ENCODE measurements around the gene IFITM1.
"Not testable (repeated sequence)": the region's sequence is repeated elsewhere in the genome, so short reads cannot be mapped to it uniquely, and the experiment has no call there.

The IFITM1 gene

DNA sequence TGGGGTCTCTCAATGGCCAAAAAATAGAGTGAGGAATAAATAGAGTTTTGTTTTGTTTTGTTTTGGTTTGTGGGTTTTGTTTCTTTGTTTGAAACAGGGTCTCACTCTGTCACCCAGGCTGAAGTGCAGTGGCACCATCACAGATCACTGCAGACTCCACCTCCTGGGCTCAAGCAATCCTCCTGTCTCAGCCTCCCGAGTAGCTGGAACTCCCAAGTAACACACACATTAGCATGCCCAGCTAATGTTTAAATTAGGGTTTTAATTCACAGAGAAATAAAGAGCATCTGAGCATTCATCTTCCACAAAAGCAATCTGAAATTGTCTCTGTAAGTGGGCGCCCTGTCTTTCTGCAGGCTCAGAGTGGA is 16.0 kb downstream of the IFITM1 start:
- no peak for DNase-seq
- Histone ChIP-seq H3K36me3 (ENCODE audit: control insufficient read depth, insufficient read depth, low read length) (no peaks in the 10 kb centered on the region), H3K4me3 (ENCODE audit: insufficient read depth, low read depth, low read length, poor library complexity, severe bottlenecking) (no peak overlapping the region), H3K4me1 (ENCODE audit: control insufficient read depth, insufficient read depth, low read length, poor library complexity, severe bottlenecking) (peaks cover 32% of the 10 kb centered on the region), H3K9me3 (ENCODE audit: control insufficient read depth, low read length) (no peaks in the 10 kb centered on the region), H3K27ac (ENCODE audit: insufficient read depth, low read length, poor library complexity, severe bottlenecking) (peak overlapping the region; percentile 3), H3K27me3 (replicated peaks; ENCODE audit: control insufficient read depth, insufficient read depth, low read length, poor library complexity, severe bottlenecking) (no peaks in the 10 kb centered on the region)

DNA sequence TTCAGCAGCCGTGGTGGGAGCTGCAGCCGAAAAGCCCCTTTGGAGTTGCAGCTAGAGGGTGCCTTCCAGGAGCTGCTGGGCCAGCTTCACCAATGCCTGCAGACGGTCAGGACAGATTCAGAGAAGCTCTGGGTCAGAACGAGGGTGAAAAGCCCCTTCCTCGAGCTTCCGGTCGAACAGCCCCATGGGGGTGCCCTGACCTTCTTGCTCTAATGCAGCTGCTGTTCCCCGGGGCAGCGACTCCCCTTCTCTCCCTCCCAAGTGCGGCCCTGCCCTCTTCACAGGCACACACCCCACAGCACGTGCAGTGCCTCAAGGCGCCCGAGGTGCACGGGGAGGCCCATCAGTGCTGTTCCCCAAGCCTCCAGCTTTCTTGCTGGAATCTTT is 16.5 kb downstream of the IFITM1 start:
- DNase-seq, result no peak
- no peaks in the 10 kb centered on the region for H3K27me3 ChIP-seq (replicated peaks; ENCODE audit: control insufficient read depth, insufficient read depth, low read length, poor library complexity, severe bottlenecking)
- H3K36me3 ChIP-seq (ENCODE audit: control insufficient read depth, insufficient read depth, low read length), result no peaks in the 10 kb centered on the region
- H3K4me1 ChIP-seq (ENCODE audit: control insufficient read depth, insufficient read depth, low read length, poor library complexity, severe bottlenecking), result peaks cover 32% of the 10 kb centered on the region
- no peak overlapping the region for H3K4me3 ChIP-seq (ENCODE audit: insufficient read depth, low read depth, low read length, poor library complexity, severe bottlenecking)
- no peak overlapping the region for H3K27ac ChIP-seq (ENCODE audit: insufficient read depth, low read length, poor library complexity, severe bottlenecking)
- no peaks in the 10 kb centered on the region for H3K9me3 ChIP-seq (ENCODE audit: control insufficient read depth, low read length)

DNA sequence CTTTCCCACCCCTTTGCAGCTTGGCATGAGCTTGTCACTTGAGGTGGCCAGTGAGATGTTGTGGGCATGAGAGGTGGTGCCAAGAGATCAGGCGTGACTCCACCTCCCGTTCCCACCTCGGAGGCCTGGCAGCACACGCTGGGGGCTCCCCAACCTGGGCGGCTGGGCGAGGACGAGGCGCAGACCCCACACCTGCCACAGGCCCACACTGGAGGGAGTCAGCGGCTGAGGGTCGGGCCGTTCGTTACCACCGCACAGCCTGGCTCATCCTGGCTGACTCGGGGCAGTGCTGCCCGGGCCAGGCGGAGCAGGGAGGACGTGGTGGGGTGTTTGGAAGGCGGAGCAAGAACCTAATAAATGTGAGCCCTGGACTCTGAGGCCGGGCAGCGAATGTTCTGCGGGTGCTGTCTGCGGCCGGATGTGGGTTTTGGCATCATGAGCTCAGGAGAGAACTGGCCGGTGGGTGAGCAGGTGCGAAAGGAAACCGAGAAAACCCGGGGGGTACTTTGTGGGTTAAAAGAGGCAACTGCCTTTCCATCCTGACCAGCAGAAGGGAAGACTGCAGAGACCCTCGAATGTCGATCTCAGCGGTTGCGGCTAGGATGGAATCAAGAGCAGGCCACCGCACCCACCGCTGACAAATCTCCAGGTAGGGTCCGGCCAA is 17.0 kb downstream of the IFITM1 start:
- Histone ChIP-seq H3K27me3 (replicated peaks; ENCODE audit: control insufficient read depth, insufficient read depth, low read length, poor library complexity, severe bottlenecking) (no peaks in the 10 kb centered on the region), H3K36me3 (ENCODE audit: control insufficient read depth, insufficient read depth, low read length) (no peaks in the 10 kb centered on the region), H3K4me1 (ENCODE audit: control insufficient read depth, insufficient read depth, low read length, poor library complexity, severe bottlenecking) (peaks cover 30% of the 10 kb centered on the region), H3K9me3 (ENCODE audit: control insufficient read depth, low read length) (no peaks in the 10 kb centered on the region), H3K4me3 (ENCODE audit: insufficient read depth, low read depth, low read length, poor library complexity, severe bottlenecking) (no peak overlapping the region), H3K27ac (ENCODE audit: insufficient read depth, low read length, poor library complexity, severe bottlenecking) (no peak overlapping the region)
- no peak for DNase-seq

DNA sequence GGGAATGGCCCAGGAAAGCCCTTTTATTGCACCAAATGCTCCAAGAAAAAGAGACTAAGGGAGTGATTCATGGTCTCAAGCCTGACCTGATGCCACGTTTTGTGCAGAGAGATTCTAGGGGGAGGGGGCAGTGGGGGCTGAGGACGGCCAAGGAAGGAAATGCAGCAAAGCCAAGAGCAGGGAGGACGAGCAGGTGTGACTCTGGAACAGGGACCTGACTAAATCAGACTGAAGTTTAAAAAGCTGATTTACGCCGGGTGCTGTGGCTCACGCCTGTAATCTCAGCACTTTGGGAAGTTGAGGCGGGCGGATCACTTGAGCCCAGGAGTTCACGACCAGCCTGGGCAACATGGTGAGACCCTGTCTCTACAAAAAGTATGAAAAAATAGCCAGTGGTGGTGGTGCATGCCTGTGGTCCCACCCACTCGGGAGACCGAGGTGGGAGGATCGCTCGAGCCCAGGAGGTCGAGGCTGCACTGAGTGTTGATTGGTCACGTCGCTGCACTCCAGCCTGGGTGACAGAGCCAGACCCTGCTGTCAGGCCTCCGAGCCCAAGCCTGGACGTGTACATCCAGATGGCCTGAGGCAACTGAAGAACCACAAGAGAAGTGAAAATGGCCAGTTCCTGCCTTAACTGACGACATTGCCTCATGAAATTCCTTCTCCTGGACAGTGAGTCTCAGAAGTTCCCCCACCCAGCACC is 17.7 kb downstream of the IFITM1 start:
- Histone ChIP-seq H3K27me3 (replicated peaks; ENCODE audit: control insufficient read depth, insufficient read depth, low read length, poor library complexity, severe bottlenecking) (no peaks in the 10 kb centered on the region), H3K27ac (ENCODE audit: insufficient read depth, low read length, poor library complexity, severe bottlenecking) (no peak overlapping the region), H3K36me3 (ENCODE audit: control insufficient read depth, insufficient read depth, low read length) (no peaks in the 10 kb centered on the region), H3K9me3 (ENCODE audit: control insufficient read depth, low read length) (no peaks in the 10 kb centered on the region), H3K4me1 (ENCODE audit: control insufficient read depth, insufficient read depth, low read length, poor library complexity, severe bottlenecking) (peaks cover 23% of the 10 kb centered on the region), H3K4me3 (ENCODE audit: insufficient read depth, low read depth, low read length, poor library complexity, severe bottlenecking) (no peak overlapping the region)
- no peak for DNase-seq

DNA sequence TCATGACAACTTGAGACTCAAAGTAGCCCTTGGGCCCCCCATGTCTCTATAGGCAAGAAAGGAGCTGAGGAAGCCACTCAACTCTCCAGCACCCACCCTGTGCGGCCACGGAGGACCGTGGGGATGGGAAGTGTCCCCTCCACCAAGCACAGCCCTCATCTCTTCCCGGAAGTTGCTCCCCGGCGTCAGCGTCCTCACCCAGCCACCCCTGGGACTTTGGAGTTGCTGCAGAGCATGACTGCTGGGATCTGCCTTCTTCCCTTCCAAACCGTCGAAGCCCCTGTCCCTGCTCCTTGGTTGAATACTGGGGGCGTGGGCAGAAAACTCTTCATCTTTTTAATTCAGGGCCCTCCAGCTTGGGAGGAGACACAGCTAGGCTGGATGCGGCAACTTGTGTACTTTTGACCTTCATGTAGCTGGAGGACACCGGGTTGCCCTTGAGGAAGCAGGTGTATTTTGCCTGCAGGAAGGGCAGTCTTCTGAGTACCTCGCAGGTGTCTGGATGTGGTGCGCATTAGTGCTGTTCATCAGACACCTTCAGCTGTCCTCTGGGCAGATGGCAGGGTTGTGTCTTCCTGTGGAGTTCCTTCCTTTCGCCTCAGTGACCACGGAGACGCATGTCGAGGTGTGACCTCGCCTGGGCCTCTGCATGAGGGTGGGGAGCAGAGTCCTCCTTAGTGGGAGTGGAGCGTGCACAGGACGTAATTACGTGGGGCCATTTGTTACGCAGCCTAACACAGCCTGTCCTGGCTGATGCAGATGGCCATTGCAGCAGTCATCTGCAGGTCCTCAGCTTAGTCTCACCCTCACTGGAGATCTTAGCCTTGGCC is 19.0 kb downstream of the IFITM1 start:
- H3K27ac ChIP-seq (ENCODE audit: insufficient read depth, low read length, poor library complexity, severe bottlenecking), result no peak overlapping the region
- peaks cover 12% of the 10 kb centered on the region for H3K4me1 ChIP-seq (ENCODE audit: control insufficient read depth, insufficient read depth, low read length, poor library complexity, severe bottlenecking)
- H3K27me3 ChIP-seq (replicated peaks; ENCODE audit: control insufficient read depth, insufficient read depth, low read length, poor library complexity, severe bottlenecking), result no peaks in the 10 kb centered on the region

DNA sequence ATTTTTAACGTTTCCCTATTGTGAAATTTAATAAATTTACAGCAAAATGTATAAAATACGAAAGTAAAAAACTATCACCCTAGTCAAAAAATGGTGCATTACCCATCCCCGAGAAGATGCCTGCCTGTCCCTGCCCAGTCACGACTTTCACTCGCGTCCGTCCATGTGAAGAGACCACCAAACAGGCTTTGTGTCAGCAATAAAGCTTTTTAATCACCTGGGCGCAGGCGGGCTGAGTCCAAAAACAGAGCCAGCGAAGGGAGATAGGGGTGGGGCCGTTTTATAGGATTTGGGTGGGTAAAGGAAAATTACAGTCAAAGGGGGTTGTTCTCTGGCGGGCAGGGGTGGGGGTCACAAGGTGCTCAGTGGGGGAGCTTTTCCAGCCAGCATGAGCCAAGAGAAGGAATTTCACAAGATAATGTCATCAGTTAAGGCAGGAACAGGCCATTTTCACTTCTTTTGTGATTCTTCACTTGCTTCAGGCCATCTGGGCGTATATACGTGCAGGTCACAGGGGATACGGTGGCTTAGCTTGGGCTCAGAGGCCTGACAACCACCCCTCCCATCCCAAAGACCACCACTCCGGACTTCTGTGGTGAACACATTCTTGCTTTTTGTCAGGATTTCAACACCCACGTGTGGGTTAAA is 19.9 kb downstream of the IFITM1 start:
- not testable (repeated sequence) for H3K9me3 ChIP-seq (ENCODE audit: control insufficient read depth, low read length); DNase-seq; H3K4me3 ChIP-seq (ENCODE audit: insufficient read depth, low read depth, low read length, poor library complexity, severe bottlenecking); H3K36me3 ChIP-seq (ENCODE audit: control insufficient read depth, insufficient read depth, low read length); H3K27ac ChIP-seq (ENCODE audit: insufficient read depth, low read length, poor library complexity, severe bottlenecking); H3K27me3 ChIP-seq (replicated peaks; ENCODE audit: control insufficient read depth, insufficient read depth, low read length, poor library complexity, severe bottlenecking)
- H3K4me1 ChIP-seq (ENCODE audit: control insufficient read depth, insufficient read depth, low read length, poor library complexity, severe bottlenecking), result peaks cover 12% of the 10 kb centered on the region

More for the DNA sequence above, 19.0 kb downstream of the IFITM1 start:
- Histone ChIP-seq H3K4me3 (ENCODE audit: insufficient read depth, low read depth, low read length, poor library complexity, severe bottlenecking) (no peak overlapping the region), H3K9me3 (ENCODE audit: control insufficient read depth, low read length) (no peaks in the 10 kb centered on the region), H3K36me3 (ENCODE audit: control insufficient read depth, insufficient read depth, low read length) (no peaks in the 10 kb centered on the region)
- DNase-seq, result no peak

DNA sequence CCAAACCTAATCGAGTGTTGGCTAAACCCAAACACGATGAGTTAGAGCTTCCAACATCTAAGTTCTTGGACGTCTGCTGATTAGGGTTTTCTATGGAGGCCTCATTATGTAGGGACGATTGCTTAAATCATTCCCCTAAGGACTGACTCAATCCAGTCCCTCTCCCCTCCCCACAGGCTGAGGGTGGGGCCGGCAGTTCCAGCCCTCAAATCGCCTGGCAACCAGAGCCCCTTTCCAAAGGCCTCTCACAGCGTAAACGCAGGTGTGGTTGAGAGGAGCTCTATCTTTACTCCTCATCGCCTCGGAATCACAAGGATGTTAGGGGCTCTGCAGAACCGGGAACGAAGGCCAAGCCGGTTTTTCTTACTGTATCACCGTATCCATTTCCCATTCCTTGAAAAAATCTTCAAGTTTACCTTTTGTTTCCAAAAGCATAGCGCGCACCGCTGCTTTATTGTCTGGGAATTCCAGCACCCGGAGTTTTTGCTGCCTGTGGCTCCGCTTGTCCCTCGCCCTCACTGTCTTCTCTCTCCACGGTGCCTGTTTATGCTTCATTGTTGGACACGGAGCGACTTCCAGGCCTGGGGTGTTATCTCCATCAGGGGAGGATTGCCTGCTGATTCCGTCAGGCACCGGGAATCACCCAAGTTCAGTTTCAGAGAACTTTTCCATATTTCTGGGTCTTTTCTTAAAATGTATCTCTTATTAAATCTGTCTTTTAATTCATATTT is 20.6 kb downstream of the IFITM1 start:
- Histone ChIP-seq H3K9me3 (ENCODE audit: control insufficient read depth, low read length) (no peaks in the 10 kb centered on the region), H3K4me1 (ENCODE audit: control insufficient read depth, insufficient read depth, low read length, poor library complexity, severe bottlenecking) (peaks cover 12% of the 10 kb centered on the region), H3K27ac (ENCODE audit: insufficient read depth, low read length, poor library complexity, severe bottlenecking) (no peak overlapping the region), H3K4me3 (ENCODE audit: insufficient read depth, low read depth, low read length, poor library complexity, severe bottlenecking) (no peak overlapping the region), H3K27me3 (replicated peaks; ENCODE audit: control insufficient read depth, insufficient read depth, low read length, poor library complexity, severe bottlenecking) (no peaks in the 10 kb centered on the region), H3K36me3 (ENCODE audit: control insufficient read depth, insufficient read depth, low read length) (no peaks in the 10 kb centered on the region)
- no peak for DNase-seq

DNA sequence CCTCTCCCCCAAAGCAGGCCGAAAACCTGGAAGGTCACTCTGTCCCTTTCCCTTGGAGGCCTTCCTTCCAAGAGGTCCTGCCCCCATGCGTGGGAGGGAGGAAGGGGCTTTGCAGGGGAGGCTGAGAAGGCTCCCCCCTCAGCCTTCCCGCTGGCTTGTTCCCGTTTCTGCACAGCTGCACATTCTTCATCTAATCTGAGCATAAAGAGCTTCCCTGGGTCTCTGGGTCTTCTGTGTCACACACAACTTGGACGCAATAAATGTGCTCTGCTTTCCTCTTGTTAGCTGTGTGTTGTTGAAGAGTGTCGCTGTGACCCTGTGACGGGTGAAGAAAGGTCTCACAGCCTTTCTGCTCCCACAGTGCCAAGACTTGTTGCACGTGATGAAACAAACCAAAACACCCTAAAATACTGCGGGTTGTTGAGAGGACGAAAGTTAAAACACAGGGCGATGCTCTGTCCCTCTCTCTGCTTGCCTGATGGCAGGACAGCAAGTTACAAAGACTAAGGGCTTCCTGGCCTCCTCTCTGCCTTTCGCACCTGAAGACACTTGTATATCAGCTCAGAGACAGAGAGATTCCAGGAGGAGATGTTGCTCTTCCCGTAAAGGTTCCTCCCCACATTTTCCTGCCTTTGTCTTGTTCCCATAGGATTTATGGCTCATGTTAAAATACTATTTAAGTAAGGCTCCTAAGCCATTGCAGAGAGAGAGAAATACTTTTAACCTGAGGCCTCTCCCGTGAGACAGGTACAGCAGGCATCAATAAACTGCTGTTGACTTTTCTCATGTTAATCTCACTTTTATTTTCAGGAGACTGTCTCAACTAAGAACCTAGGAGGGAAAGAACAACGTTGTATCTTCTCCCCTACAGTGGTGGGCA is 22.2 kb downstream of the IFITM1 start:
- no peaks in the 10 kb centered on the region for H3K36me3 ChIP-seq (ENCODE audit: control insufficient read depth, insufficient read depth, low read length)
- H3K27me3 ChIP-seq (replicated peaks; ENCODE audit: control insufficient read depth, insufficient read depth, low read length, poor library complexity, severe bottlenecking), result no peaks in the 10 kb centered on the region
- H3K4me1 ChIP-seq (ENCODE audit: control insufficient read depth, insufficient read depth, low read length, poor library complexity, severe bottlenecking), result peaks cover 4% of the 10 kb centered on the region
- no peak overlapping the region for H3K27ac ChIP-seq (ENCODE audit: insufficient read depth, low read length, poor library complexity, severe bottlenecking)
- no peak for DNase-seq
- no peaks in the 10 kb centered on the region for H3K9me3 ChIP-seq (ENCODE audit: control insufficient read depth, low read length)
- no peak overlapping the region for H3K4me3 ChIP-seq (ENCODE audit: insufficient read depth, low read depth, low read length, poor library complexity, severe bottlenecking)

Measured in effector memory CD4-positive, alpha-beta T cell (primary cell).